GM18498 (cell line): ENCODE results near the gene CACNA2D3.

Experiments used
- ATAC-seq: cut with Tn5 transposase; IDR thresholded peaks from one replicate; pipeline ENCODE4 v1.9.1; 2021; ENCODE audit warnings: mild to moderate bottlenecking, moderate library complexity; ENCODE audit not compliant: unreplicated experiment

CACNA2D3 gene

GRCh38 chr3:54653456-54654195 lies 531.3 kb downstream of the CACNA2D3 start:
- no peak for ATAC-seq

- no peak for ATAC-seq
These were observed 532.4 kb downstream of the CACNA2D3 start for GRCh38 chr3:54654776-54655175.

GRCh38 chr3:54659347-54659746 lies 537.0 kb downstream of the CACNA2D3 start:
- no peak for ATAC-seq

GRCh38 chr3:54660714-54661132 lies 538.4 kb downstream of the CACNA2D3 start:
- ATAC-seq: no peak

GRCh38 chr3:54661151-54661550 lies 538.8 kb downstream of the CACNA2D3 start:
- no peak for ATAC-seq

GRCh38 chr3:54663501-54664011 lies 541.2 kb downstream of the CACNA2D3 start:
- no peak for ATAC-seq

- ATAC-seq: no peak
These were observed 542.8 kb downstream of the CACNA2D3 start for GRCh38 chr3:54665016-54665600.

- ATAC-seq: no peak
These were observed 545.9 kb downstream of the CACNA2D3 start for GRCh38 chr3:54668236-54668635.

GRCh38 chr3:54670201-54671000 lies 548.0 kb downstream of the CACNA2D3 start:
- ATAC-seq: no peak

- ATAC-seq: no peak
These were observed 549.2 kb downstream of the CACNA2D3 start for GRCh38 chr3:54671511-54671910.

GRCh38 chr3:54676087-54676486 lies 553.7 kb downstream of the CACNA2D3 start:
- no peak for ATAC-seq

GRCh38 chr3:54681706-54682105 lies 559.4 kb downstream of the CACNA2D3 start:
- no peak for ATAC-seq

- no peak for ATAC-seq
These were observed 562.9 kb downstream of the CACNA2D3 start for GRCh38 chr3:54685213-54685612.

GRCh38 chr3:54691289-54691771 lies 569.0 kb downstream of the CACNA2D3 start:
- no peak for ATAC-seq

GRCh38 chr3:54696313-54696712 lies 574.0 kb downstream of the CACNA2D3 start:
- no peak for ATAC-seq

- ATAC-seq: no peak
These were observed 575.7 kb downstream of the CACNA2D3 start for GRCh38 chr3:54698054-54698453.

- no peak for ATAC-seq
These were observed 581.6 kb downstream of the CACNA2D3 start for GRCh38 chr3:54703923-54704322.

- ATAC-seq: no peak
These were observed 583.4 kb downstream of the CACNA2D3 start for GRCh38 chr3:54705730-54706129.

- no peak for ATAC-seq
These were observed 584.4 kb downstream of the CACNA2D3 start for GRCh38 chr3:54706738-54707137.

GRCh38 chr3:54709785-54710184 lies 587.4 kb downstream of the CACNA2D3 start:
- no peak for ATAC-seq

GRCh38 chr3:54710954-54711353 lies 588.6 kb downstream of the CACNA2D3 start:
- ATAC-seq: no peak
